NAMALWA (cell line): Measurements from ENCODE around the gene ATXN7L1.
"Not testable (repeated sequence)": the region's sequence is repeated elsewhere in the genome, so short reads cannot be mapped to it uniquely, and the experiment has no call there.

Source experiments
- DNase-seq: peaks from one replicate; pipeline ENCODE4 v3.0.0-alpha.2; 2015; ENCODE audit warnings: low spot score

Gene ATXN7L1

GRCh38 chr7:105861224-105861623 is 15.2 kb downstream of the ATXN7L1 start:
- no peak for DNase-seq

GRCh38 chr7:105860793-105861192 is 15.6 kb downstream of the ATXN7L1 start:
- no peak for DNase-seq

- no peak for DNase-seq
Observed at GRCh38 chr7:105857009-105857952, 19.1 kb downstream of the ATXN7L1 start.

GRCh38 chr7:105854498-105854897 is 21.9 kb downstream of the ATXN7L1 start:
- DNase-seq: no peak

GRCh38 chr7:105853931-105854419 is 22.4 kb downstream of the ATXN7L1 start:
- no peak for DNase-seq

GRCh38 chr7:105851064-105851463 is 25.3 kb downstream of the ATXN7L1 start:
- DNase-seq: no peak

GRCh38 chr7:105849122-105849855 is 27.1 kb downstream of the ATXN7L1 start:
- no peak for DNase-seq

- no peak for DNase-seq
Observed at GRCh38 chr7:105846404-105846803, 30.0 kb downstream of the ATXN7L1 start.

GRCh38 chr7:105844681-105845080 is 31.7 kb downstream of the ATXN7L1 start:
- not testable (repeated sequence) for DNase-seq

GRCh38 chr7:105841866-105842265 is 34.5 kb downstream of the ATXN7L1 start:
- DNase-seq: no peak

- DNase-seq: no peak
Observed at GRCh38 chr7:105840981-105841749, 35.2 kb downstream of the ATXN7L1 start.

GRCh38 chr7:105839266-105839665 is 37.1 kb downstream of the ATXN7L1 start:
- no peak for DNase-seq

- no peak for DNase-seq
Observed at GRCh38 chr7:105838627-105839231, 37.7 kb downstream of the ATXN7L1 start.

- DNase-seq: no peak
Observed at GRCh38 chr7:105837765-105838626, 38.4 kb downstream of the ATXN7L1 start.

GRCh38 chr7:105835441-105835840 is 41.0 kb downstream of the ATXN7L1 start:
- no peak for DNase-seq

- DNase-seq: no peak
Observed at GRCh38 chr7:105831824-105832535, 44.4 kb downstream of the ATXN7L1 start.

- DNase-seq: no peak
Observed at GRCh38 chr7:105831302-105831620, 45.1 kb downstream of the ATXN7L1 start.

- DNase-seq: no peak
Observed at GRCh38 chr7:105830405-105831301, 45.7 kb downstream of the ATXN7L1 start.

- DNase-seq: no peak
Observed at GRCh38 chr7:105829681-105830322, 46.6 kb downstream of the ATXN7L1 start.
